SH-SY5Y (cell line): ENCODE measurements around the gene DHRS1.

Source experiments
- GATA2 ChIP-seq: IDR thresholded peaks from 2 replicates; pipeline ENCODE4 v1.6.1; 2011; ENCODE audit warnings: mild to moderate bottlenecking, low read depth, low read length
- GATA3 ChIP-seq: IDR thresholded peaks from 2 replicates; pipeline ENCODE4 v1.6.1; 2011; ENCODE audit warnings: low read depth, mild to moderate bottlenecking, low read length, moderate library complexity

DNA sequence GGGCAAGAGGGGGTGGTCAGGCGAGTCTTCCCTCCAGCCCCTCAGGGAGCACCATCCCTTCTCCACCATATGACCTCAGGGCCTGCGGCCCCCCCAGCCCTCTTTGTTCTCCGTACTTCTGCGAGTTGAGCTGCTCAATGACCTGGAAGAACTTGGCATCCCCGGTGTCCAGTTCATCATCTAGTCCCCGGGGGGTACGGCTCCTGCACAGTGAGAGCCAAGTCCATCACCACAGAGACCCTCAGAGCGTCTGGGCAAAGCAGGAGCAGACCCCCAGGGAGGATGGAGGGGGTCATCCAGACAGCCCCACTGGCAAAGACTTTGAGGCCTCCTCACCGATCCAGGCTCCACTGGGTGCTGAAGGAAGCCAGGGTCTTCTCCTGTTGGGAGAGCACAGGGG, 26.4 kb upstream of the DHRS1 start:
- TF ChIP-seq GATA2 (no peak), GATA3 (no peak)
